ENCODE results near the gene RCAN3. TPM values are rescaled to one million over a fixed set of nuclear protein-coding genes. Genes with fewer than 3 reads are reported as not detected.

Gene RCAN3
- total RNA-seq, 1 experiment from 2014 or later = 17.5 TPM

- Histone ChIP-seq H3K36me3 (ENCODE audit: control insufficient read depth, insufficient read depth, low read length) (no peaks in the 10 kb centered on the region; the same call in 1 of the 2 replicates), H3K27ac (ENCODE audit: low read length) (no peak overlapping the region), H3K9me3 (ENCODE audit: control insufficient read depth, insufficient read depth, low read depth, low read length) (no peaks in the 10 kb centered on the region), H3K27me3 (ENCODE audit: control insufficient read depth, insufficient read depth, low read length) (no peaks in the 10 kb centered on the region), H3K4me3 (ENCODE audit: low read depth in 2 of 2, low read length in 2 of 2) (no peak overlapping the region), H3K4me1 (ENCODE audit: control insufficient read depth, insufficient read depth, low read length) (peaks cover 8% of the 10 kb centered on the region)
- in situ Hi-C loops (cut with HindIII; ENCODE audit: low pct_unique_long_range_greater_than_20kb, low sequenced_read_pairs) = no loop called here
- CTCF ChIA-PET = interaction anchor here (0.6 kb wide), 1 partner anchor 80 kb away, joined by 3 read pairs; no protein-coding TSS in a partner anchor
- ATAC-seq (no peak), DNase-seq (ENCODE audit: low read depth, low spot score) (no peak)
- BruUV-seq (replicated peaks) = no TSS peak
- POLR2A ChIA-PET = no interaction called here
- no peak for TF ChIP-seq CTCF (IDR thresholded peaks at IDR 0.05)
- no peak for TF ChIP-seq REST (IDR thresholded peaks at IDR 0.05; ENCODE audit: insufficient read depth in 1 of 2, low read depth in 2 of 2, low read length in 1 of 2)
- no peak for TF ChIP-seq TCF7L2 (IDR thresholded peaks at IDR 0.05; ENCODE audit: low read depth, low read length)
- no peak for TF ChIP-seq SIN3A (IDR thresholded peaks at IDR 0.05; ENCODE audit: borderline replicate concordance, insufficient read depth, low read depth, low read length)
- no peak for TF ChIP-seq POLR2AphosphoS5 (IDR thresholded peaks at IDR 0.05; ENCODE audit: low read depth, low read length)
- intact Hi-C loops (cut with micrococcal nuclease; ENCODE audit: unreplicated experiment) = no loop called here
Measured at GRCh38 chr1:24507405-24507804, 4.8 kb downstream of the RCAN3 start.

GRCh38 chr1:24508911-24509310 is 6.3 kb downstream of the RCAN3 start:
- H3K36me3 ChIP-seq (ENCODE audit: control insufficient read depth, insufficient read depth, low read length) = no peaks in the 10 kb centered on the region
- ATAC-seq (no peak), DNase-seq (ENCODE audit: low read depth, low spot score) (no peak)
- H3K27me3 ChIP-seq (ENCODE audit: control insufficient read depth, insufficient read depth, low read length) = no peaks in the 10 kb centered on the region
- H3K27ac ChIP-seq (ENCODE audit: low read length) = no peak overlapping the region
- peaks cover 4% of the 10 kb centered on the region; the same call in 1 of the 2 replicates for H3K4me1 ChIP-seq (ENCODE audit: control insufficient read depth, insufficient read depth, low read length)
- ChIA-PET CTCF (no interaction called here), POLR2A (no interaction called here)
- no peak overlapping the region for H3K4me3 ChIP-seq (ENCODE audit: low read depth in 2 of 2, low read length in 2 of 2)
- no peaks in the 10 kb centered on the region for H3K9me3 ChIP-seq (ENCODE audit: control insufficient read depth, insufficient read depth, low read depth, low read length)
- no TSS peak for BruUV-seq (replicated peaks)
- intact Hi-C loops (cut with micrococcal nuclease; ENCODE audit: unreplicated experiment) = no loop called here
- TF ChIP-seq TCF7L2 (IDR thresholded peaks at IDR 0.05; ENCODE audit: low read depth, low read length) (no peak), REST (IDR thresholded peaks at IDR 0.05; ENCODE audit: insufficient read depth in 1 of 2, low read depth in 2 of 2, low read length in 1 of 2) (no peak), POLR2AphosphoS5 (IDR thresholded peaks at IDR 0.05; ENCODE audit: low read depth, low read length) (no peak), SIN3A (IDR thresholded peaks at IDR 0.05; ENCODE audit: borderline replicate concordance, insufficient read depth, low read depth, low read length) (no peak), CTCF (IDR thresholded peaks at IDR 0.05) (no peak)
- in situ Hi-C loops (cut with HindIII; ENCODE audit: low pct_unique_long_range_greater_than_20kb, low sequenced_read_pairs) = no loop called here
